SKM-1 treated with dmso at 0.1 percent for 144 hours (cell line): ENCODE measurements around the gene MBNL1.

ENCODE experiments used
- DNase-seq: peaks from one replicate; lab custom pipeline; 2025; ENCODE audit not compliant: unreplicated experiment; lab: John Stamatoyannopoulos, UW

The MBNL1 gene

GRCh38 chr3:152295344-152295743 lies 26.6 kb downstream of the MBNL1 start:
- no peak for DNase-seq

- DNase-seq: no peak
Measured at GRCh38 chr3:152295806-152296205, 27.1 kb downstream of the MBNL1 start.

GRCh38 chr3:152296382-152296781 lies 27.7 kb downstream of the MBNL1 start:
- no peak for DNase-seq

- DNase-seq: no peak
Measured at GRCh38 chr3:152296971-152297370, 28.2 kb downstream of the MBNL1 start.

GRCh38 chr3:152298393-152299248 lies 29.9 kb downstream of the MBNL1 start:
- DNase-seq: peak; percentile 76

GRCh38 chr3:152299249-152299976 lies 30.7 kb downstream of the MBNL1 start:
- no peak for DNase-seq

- DNase-seq: no peak
Measured at GRCh38 chr3:152300029-152300731, 31.5 kb downstream of the MBNL1 start.

- peak; percentile 62 for DNase-seq
Measured at GRCh38 chr3:152301745-152302181, 33.0 kb downstream of the MBNL1 start.

GRCh38 chr3:152302521-152303021 lies 33.8 kb downstream of the MBNL1 start:
- DNase-seq: peak; percentile 15

GRCh38 chr3:152304160-152304559 lies 35.4 kb downstream of the MBNL1 start:
- DNase-seq: no peak

GRCh38 chr3:152305075-152305474 lies 36.3 kb downstream of the MBNL1 start:
- no peak for DNase-seq

GRCh38 chr3:152307829-152308474 lies 39.2 kb downstream of the MBNL1 start:
- DNase-seq: no peak

- DNase-seq: no peak
Measured at GRCh38 chr3:152308475-152308844, 39.7 kb downstream of the MBNL1 start.

- no peak for DNase-seq
Measured at GRCh38 chr3:152309031-152309430, 40.3 kb downstream of the MBNL1 start.

GRCh38 chr3:152309535-152310307 lies 41.0 kb downstream of the MBNL1 start:
- no peak for DNase-seq

GRCh38 chr3:152313430-152313829 lies 44.7 kb downstream of the MBNL1 start:
- no peak for DNase-seq

GRCh38 chr3:152313914-152314313 lies 45.2 kb downstream of the MBNL1 start:
- no peak for DNase-seq

- DNase-seq: no peak
Measured at GRCh38 chr3:152314677-152315353, 46.1 kb downstream of the MBNL1 start.

- no peak for DNase-seq
Measured at GRCh38 chr3:152315623-152316022, 46.9 kb downstream of the MBNL1 start.

- no peak for DNase-seq
Measured at GRCh38 chr3:152316318-152316717, 47.6 kb downstream of the MBNL1 start.
